SK-N-SH treated with all-trans-retinoic acid at 6 μM for 48 hours (cell line): ENCODE measurements around the gene TSPAN3.

ENCODE experiments used
- ATAC-seq: fragments of 200-7000 bp; cut with Tn5 transposase; 3 replicates; pipeline ENCODE4 v1.9.1; 2020; ENCODE audit warnings: mild to moderate bottlenecking, moderate library complexity
- ARNTL ChIP-seq: fragments of 450-650 bp; formaldehyde crosslinking; IDR thresholded peaks from 2 replicates; pipeline ENCODE4 v1.5.0; 2020; ENCODE audit warnings: low read depth, mild to moderate bottlenecking, moderate library complexity, borderline replicate concordance
- BACH2 ChIP-seq: fragments of 250-450 bp; sonication (Bioruptor Pico); IDR thresholded peaks from 2 replicates; pipeline ENCODE4 v1.9.0; 2021; ENCODE audit warnings: mild to moderate bottlenecking, borderline replicate concordance
- CSDC2 ChIP-seq: fragments of 250-450 bp; sonication (Bioruptor Pico); IDR thresholded peaks from 2 replicates; pipeline ENCODE4 v1.5.0; 2020; ENCODE audit warnings: mild to moderate bottlenecking, moderate library complexity
- ESRRG ChIP-seq: fragments of 250-450 bp; sonication (Bioruptor Pico); IDR thresholded peaks from 2 replicates; pipeline ENCODE4 v1.6.1; 2021; ENCODE audit warnings: mild to moderate bottlenecking
- GLIS3 ChIP-seq: fragments of 250-450 bp; sonication (Bioruptor Pico); IDR thresholded peaks from 2 replicates; pipeline ENCODE4 v1.5.0; 2020; ENCODE audit warnings: mild to moderate bottlenecking, moderate library complexity
- ISL1 ChIP-seq: fragments of 250-450 bp; sonication (Bioruptor Pico); IDR thresholded peaks from 2 replicates; pipeline ENCODE4 v2.1.2; 2022; ENCODE audit warnings: mild to moderate bottlenecking, moderate library complexity
- OSR1 ChIP-seq: fragments of 250-450 bp; sonication (Bioruptor Pico); IDR thresholded peaks from 2 replicates; pipeline ENCODE4 v1.8.0; 2022; ENCODE audit warnings: moderate library complexity, mild to moderate bottlenecking, inconsistent platforms
- PPARA ChIP-seq: fragments of 250-450 bp; sonication (Bioruptor Pico); IDR thresholded peaks from 2 replicates; pipeline ENCODE4 v1.5.0; 2020; ENCODE audit warnings: mild to moderate bottlenecking, borderline replicate concordance
- RARB ChIP-seq: fragments of 250-450 bp; sonication (Bioruptor Pico); IDR thresholded peaks from 2 replicates; pipeline ENCODE4 v1.8.0; 2021; ENCODE audit warnings: mild to moderate bottlenecking, moderate library complexity
- SNAI2 ChIP-seq: fragments of 250-450 bp; sonication (Bioruptor Pico); IDR thresholded peaks from 2 replicates; pipeline ENCODE4 v1.5.0; 2020; ENCODE audit warnings: mild to moderate bottlenecking, moderate library complexity
- TCF4 ChIP-seq: fragments of 250-450 bp; sonication (Bioruptor Pico); IDR thresholded peaks from 2 replicates; pipeline ENCODE4 v1.8.0; 2021; ENCODE audit warnings: mild to moderate bottlenecking, moderate library complexity, borderline replicate concordance
- TOX ChIP-seq: fragments of 250-450 bp; sonication (Bioruptor Pico); IDR thresholded peaks from 2 replicates; pipeline ENCODE4 v1.8.0; 2021; ENCODE audit warnings: mild to moderate bottlenecking, moderate library complexity, borderline replicate concordance
- ZC3H10 ChIP-seq: fragments of 250-450 bp; sonication (Bioruptor Pico); IDR thresholded peaks from 2 replicates; pipeline ENCODE4 v1.5.1; 2021; ENCODE audit warnings: mild to moderate bottlenecking, moderate library complexity
- ZFP3 ChIP-seq: fragments of 250-450 bp; sonication (Bioruptor Pico); IDR thresholded peaks from 2 replicates; pipeline ENCODE4 v1.5.0; 2020; ENCODE audit warnings: mild to moderate bottlenecking, moderate library complexity
- ZNF565 ChIP-seq: fragments of 450-650 bp; formaldehyde crosslinking; conservative IDR thresholded peaks from 2 replicates; pipeline ENCODE4 v1.5.0; 2020; ENCODE audit warnings: low read depth, mild to moderate bottlenecking, moderate library complexity
- ZNF70 ChIP-seq: fragments of 450-650 bp; formaldehyde crosslinking; IDR thresholded peaks from 2 replicates; pipeline ENCODE4 v1.5.0; 2020; ENCODE audit warnings: mild to moderate bottlenecking, moderate library complexity
- ZNF8 ChIP-seq: fragments of 450-650 bp; formaldehyde crosslinking; IDR thresholded peaks from 2 replicates; pipeline ENCODE4 v1.5.0; 2020; ENCODE audit warnings: mild to moderate bottlenecking, moderate library complexity
- TF ChIP-seq, protein P1 (sequence below): fragments of 250-450 bp; sonication (Bioruptor Pico); IDR thresholded peaks from 2 replicates; pipeline ENCODE4 v1.5.1; 2020; ENCODE audit warnings: low read depth, mild to moderate bottlenecking, moderate library complexity
- TF ChIP-seq, protein P2 (sequence below): fragments of 250-450 bp; sonication (Bioruptor Pico); IDR thresholded peaks from 2 replicates; pipeline ENCODE4 v1.8.0; 2020; ENCODE audit warnings: mild to moderate bottlenecking, moderate library complexity, borderline replicate concordance
- TF ChIP-seq, protein P3 (sequence below): fragments of 250-450 bp; sonication (Bioruptor Pico); IDR thresholded peaks from 2 replicates; pipeline ENCODE4 v1.5.1; 2021; ENCODE audit warnings: mild to moderate bottlenecking, moderate library complexity
- TF ChIP-seq, protein P4 (sequence below): fragments of 250-450 bp; sonication (Bioruptor Pico); IDR thresholded peaks from 2 replicates; pipeline ENCODE4 v1.5.0; 2020; ENCODE audit warnings: mild to moderate bottlenecking, moderate library complexity
- TF ChIP-seq, protein P5 (sequence below): fragments of 250-450 bp; sonication (Bioruptor Pico); IDR thresholded peaks from 2 replicates; pipeline ENCODE4 v1.8.0; 2021; ENCODE audit warnings: low read depth, mild to moderate bottlenecking, moderate library complexity, borderline replicate concordance

TSPAN3 gene

DNA sequence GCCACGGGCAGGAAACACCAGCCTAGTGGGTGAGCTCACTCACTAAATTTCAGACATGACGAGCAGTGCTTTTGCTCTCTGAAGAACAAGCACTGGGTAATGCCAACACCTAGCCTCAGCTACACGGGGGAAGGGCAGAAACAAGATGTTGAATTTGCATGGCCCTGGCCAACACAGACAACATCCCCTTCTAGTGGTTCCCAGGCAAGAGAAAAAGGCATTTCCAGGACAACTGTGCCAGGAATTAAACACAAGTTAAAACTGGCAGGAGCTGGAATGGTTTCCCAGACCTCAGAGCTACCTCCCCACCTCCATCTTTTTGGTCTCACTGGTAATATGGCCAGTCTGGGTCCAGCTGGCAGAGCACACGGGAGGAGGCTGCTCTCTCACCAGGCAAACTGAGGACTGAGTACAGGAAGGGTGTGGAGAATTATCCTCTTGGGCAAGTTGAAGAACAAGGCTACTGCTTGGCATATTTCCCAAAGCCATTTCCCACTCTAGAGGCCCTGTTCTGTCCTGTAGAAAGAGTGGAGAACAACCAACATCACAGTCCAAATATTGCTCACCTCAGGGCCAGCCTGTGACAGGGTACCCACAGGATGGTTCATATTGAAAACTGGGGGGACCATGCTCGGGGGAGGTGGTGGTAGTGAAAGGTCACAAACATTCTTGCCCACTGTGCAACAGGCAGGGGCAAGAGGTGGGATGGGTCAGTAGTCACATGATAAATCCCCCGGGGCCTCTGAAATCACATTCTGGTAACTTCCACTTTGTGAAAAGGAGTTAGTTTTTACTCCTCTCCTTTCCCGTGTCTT, 26.5 kb downstream of the TSPAN3 start:
- no peak; the same call in 2 of the 3 replicates for ATAC-seq
- TF ChIP-seq PPARA (no peak), OSR1 (CRISPR knock-in tag) (no peak), ZFP3 (CRISPR knock-in tag) (no peak), TCF4 (CRISPR knock-in tag) (no peak), BACH2 (CRISPR knock-in tag) (no peak), SNAI2 (CRISPR knock-in tag) (no peak), ZNF70 (CRISPR knock-in tag) (no peak), ISL1 (CRISPR knock-in tag) (no peak), TOX (CRISPR knock-in tag) (no peak), CSDC2 (CRISPR knock-in tag) (no peak), ARNTL (CRISPR knock-in tag) (no peak), ZC3H10 (CRISPR knock-in tag) (no peak), GLIS3 (CRISPR knock-in tag) (no peak), ESRRG (CRISPR knock-in tag) (no peak)
- TF ChIP-seq, protein P1, sequence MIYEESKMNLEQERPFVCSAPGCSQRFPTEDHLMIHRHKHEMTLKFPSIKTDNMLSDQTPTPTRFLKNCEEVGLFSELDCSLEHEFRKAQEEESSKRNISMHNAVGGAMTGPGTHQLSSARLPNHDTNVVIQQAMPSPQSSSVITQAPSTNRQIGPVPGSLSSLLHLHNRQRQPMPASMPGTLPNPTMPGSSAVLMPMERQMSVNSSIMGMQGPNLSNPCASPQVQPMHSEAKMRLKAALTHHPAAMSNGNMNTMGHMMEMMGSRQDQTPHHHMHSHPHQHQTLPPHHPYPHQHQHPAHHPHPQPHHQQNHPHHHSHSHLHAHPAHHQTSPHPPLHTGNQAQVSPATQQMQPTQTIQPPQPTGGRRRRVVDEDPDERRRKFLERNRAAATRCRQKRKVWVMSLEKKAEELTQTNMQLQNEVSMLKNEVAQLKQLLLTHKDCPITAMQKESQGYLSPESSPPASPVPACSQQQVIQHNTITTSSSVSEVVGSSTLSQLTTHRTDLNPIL (CRISPR knock-in tag), result no peak
- TF ChIP-seq, protein P2, sequence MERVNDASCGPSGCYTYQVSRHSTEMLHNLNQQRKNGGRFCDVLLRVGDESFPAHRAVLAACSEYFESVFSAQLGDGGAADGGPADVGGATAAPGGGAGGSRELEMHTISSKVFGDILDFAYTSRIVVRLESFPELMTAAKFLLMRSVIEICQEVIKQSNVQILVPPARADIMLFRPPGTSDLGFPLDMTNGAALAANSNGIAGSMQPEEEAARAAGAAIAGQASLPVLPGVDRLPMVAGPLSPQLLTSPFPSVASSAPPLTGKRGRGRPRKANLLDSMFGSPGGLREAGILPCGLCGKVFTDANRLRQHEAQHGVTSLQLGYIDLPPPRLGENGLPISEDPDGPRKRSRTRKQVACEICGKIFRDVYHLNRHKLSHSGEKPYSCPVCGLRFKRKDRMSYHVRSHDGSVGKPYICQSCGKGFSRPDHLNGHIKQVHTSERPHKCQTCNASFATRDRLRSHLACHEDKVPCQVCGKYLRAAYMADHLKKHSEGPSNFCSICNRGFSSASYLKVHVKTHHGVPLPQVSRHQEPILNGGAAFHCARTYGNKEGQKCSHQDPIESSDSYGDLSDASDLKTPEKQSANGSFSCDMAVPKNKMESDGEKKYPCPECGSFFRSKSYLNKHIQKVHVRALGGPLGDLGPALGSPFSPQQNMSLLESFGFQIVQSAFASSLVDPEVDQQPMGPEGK, result no peak
- TF ChIP-seq, protein P3, sequence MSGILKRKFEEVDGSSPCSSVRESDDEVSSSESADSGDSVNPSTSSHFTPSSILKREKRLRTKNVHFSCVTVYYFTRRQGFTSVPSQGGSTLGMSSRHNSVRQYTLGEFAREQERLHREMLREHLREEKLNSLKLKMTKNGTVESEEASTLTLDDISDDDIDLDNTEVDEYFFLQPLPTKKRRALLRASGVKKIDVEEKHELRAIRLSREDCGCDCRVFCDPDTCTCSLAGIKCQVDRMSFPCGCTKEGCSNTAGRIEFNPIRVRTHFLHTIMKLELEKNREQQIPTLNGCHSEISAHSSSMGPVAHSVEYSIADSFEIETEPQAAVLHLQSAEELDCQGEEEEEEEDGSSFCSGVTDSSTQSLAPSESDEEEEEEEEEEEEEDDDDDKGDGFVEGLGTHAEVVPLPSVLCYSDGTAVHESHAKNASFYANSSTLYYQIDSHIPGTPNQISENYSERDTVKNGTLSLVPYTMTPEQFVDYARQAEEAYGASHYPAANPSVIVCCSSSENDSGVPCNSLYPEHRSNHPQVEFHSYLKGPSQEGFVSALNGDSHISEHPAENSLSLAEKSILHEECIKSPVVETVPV (CRISPR knock-in tag), result no peak
- TF ChIP-seq, protein P4, sequence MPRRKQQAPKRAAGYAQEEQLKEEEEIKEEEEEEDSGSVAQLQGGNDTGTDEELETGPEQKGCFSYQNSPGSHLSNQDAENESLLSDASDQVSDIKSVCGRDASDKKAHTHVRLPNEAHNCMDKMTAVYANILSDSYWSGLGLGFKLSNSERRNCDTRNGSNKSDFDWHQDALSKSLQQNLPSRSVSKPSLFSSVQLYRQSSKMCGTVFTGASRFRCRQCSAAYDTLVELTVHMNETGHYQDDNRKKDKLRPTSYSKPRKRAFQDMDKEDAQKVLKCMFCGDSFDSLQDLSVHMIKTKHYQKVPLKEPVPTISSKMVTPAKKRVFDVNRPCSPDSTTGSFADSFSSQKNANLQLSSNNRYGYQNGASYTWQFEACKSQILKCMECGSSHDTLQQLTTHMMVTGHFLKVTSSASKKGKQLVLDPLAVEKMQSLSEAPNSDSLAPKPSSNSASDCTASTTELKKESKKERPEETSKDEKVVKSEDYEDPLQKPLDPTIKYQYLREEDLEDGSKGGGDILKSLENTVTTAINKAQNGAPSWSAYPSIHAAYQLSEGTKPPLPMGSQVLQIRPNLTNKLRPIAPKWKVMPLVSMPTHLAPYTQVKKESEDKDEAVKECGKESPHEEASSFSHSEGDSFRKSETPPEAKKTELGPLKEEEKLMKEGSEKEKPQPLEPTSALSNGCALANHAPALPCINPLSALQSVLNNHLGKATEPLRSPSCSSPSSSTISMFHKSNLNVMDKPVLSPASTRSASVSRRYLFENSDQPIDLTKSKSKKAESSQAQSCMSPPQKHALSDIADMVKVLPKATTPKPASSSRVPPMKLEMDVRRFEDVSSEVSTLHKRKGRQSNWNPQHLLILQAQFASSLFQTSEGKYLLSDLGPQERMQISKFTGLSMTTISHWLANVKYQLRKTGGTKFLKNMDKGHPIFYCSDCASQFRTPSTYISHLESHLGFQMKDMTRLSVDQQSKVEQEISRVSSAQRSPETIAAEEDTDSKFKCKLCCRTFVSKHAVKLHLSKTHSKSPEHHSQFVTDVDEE (CRISPR knock-in tag), result no peak
- TF ChIP-seq, protein P5, sequence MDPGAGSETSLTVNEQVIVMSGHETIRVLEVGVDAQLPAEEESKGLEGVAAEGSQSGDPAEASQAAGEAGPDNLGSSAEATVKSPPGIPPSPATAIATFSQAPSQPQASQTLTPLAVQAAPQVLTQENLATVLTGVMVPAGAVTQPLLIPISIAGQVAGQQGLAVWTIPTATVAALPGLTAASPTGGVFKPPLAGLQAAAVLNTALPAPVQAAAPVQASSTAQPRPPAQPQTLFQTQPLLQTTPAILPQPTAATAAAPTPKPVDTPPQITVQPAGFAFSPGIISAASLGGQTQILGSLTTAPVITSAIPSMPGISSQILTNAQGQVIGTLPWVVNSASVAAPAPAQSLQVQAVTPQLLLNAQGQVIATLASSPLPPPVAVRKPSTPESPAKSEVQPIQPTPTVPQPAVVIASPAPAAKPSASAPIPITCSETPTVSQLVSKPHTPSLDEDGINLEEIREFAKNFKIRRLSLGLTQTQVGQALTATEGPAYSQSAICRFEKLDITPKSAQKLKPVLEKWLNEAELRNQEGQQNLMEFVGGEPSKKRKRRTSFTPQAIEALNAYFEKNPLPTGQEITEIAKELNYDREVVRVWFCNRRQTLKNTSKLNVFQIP (CRISPR knock-in tag), result no peak
- TF ChIP-seq, all 23 proteins: peak for 0

DNA sequence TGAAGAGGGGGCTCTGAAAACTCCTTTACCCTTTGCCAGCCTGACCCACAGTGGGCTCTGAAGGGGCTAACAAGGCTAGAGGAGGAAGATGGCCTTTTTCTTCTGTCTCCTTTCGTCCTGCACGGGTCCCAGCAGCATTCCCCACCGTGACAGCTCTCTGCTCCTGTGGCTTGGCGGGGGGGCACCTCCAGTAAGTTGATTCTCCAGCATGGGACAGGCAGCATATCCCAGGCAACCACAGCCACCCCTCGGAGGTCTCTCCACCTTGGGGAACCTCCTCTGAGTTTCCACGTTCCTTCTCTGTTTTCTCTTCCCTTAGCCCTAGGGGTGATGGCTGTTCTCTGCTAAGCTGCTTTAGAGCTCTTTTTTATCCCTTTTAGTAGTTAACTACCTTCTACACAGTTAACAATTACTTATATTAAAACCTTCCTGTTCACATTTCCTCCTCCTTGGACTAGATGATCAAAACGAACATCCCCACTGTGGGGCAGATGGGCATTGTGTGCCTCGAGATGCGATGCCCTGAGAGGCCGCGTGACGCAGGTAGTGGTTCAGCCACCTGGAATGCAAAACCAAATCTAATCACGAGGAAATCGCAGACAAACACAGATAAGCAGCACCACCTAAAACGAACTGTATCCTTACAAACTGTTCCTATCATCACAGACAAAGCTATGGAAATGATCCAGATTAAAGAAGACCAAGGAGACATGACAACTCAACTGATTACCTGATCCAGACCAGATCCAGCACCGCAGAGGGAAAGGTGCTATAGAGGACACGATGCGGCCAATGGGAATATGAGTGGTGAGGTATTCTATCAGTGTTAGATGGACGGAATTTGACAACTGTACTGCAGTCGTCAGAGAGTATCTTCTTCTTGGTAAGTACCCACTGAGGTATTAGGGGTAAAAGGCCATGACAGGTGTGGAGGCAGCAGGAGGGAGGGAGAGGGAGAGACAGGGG, 27.7 kb downstream of the TSPAN3 start:
- no peak for ATAC-seq
- TF ChIP-seq SNAI2 (CRISPR knock-in tag) (no peak), ZNF70 (CRISPR knock-in tag) (no peak), BACH2 (CRISPR knock-in tag) (no peak), ISL1 (CRISPR knock-in tag) (no peak), ZNF8 (CRISPR knock-in tag) (no peak), RARB (CRISPR knock-in tag) (no peak), ZFP3 (CRISPR knock-in tag) (no peak), TCF4 (CRISPR knock-in tag) (no peak), ESRRG (CRISPR knock-in tag) (no peak), OSR1 (CRISPR knock-in tag) (no peak), CSDC2 (CRISPR knock-in tag) (no peak), ZNF565 (CRISPR knock-in tag) (no peak), PPARA (no peak)
- TF ChIP-seq, protein P4 (CRISPR knock-in tag), result no peak
- TF ChIP-seq, protein P1 (CRISPR knock-in tag), result no peak
